HCT116 (cell line): ENCODE data around the gene SERP1. TPM values are rescaled to one million over a fixed set of nuclear protein-coding genes. Genes with fewer than 3 reads are reported as not detected.

ENCODE experiments used
- ATAC-seq: fragments of 200-7000 bp; cut with Tn5 transposase; 2 replicates; pipeline ENCODE4 v1.9.1; 2020; ENCODE audit warnings: mild to moderate bottlenecking, moderate library complexity
- BruUV-seq: library from RNA; stranded (reverse); fragments of 400-500 nt; replicated peaks from 2 replicates; lab custom pipeline; 2021; lab: Mats Ljungman, UMichigan
- CTCF ChIA-PET: fragments of 300-600 bp; sonication (Branson Sonifier 250); formaldehyde crosslinking; loops from one replicate; lab custom pipeline; 2021; ENCODE audit warnings: antibody characterized with exemption; lab: Charles Lee
- POLR2A ChIA-PET: fragments of 300-600, 350-600 bp; sonication (Branson Sonifier 250); formaldehyde crosslinking; loops from one replicate; lab custom pipeline; 2021; ENCODE audit warnings: antibody characterized with exemption; lab: Charles Lee
- RAD21 ChIA-PET, 2 experiments: fragments of 300-600 bp; sonication (Branson Sonifier 250); formaldehyde crosslinking; loops; one replicate each; lab custom pipeline; 2023; ENCODE audit warnings: low total read pairs in 2 of 2; ENCODE audit not compliant: uncharacterized antibody in 2 of 2, unreplicated experiment in 2 of 2, low non-redundant PET in 1 of 2; lab: Charles Lee
- DNase-seq: peaks from one replicate; pipeline ENCODE4 v3.0.0-alpha.2; 2010; ENCODE audit warnings: low read depth, low spot score
- H2AFZ ChIP-seq: fragments of 200-600 bp; shearing (Covaris generic), sonication (generic); 2 replicates; pipeline ENCODE4 v1.6.1; 2017; ENCODE audit warnings: low read depth, mixed run types, mixed read lengths, antibody characterized with exemption, low read length; ENCODE audit not compliant: poor library complexity, severe bottlenecking
- H3K27ac ChIP-seq: 2 replicates; pipeline ENCODE4 v1.5.1; 2012; ENCODE audit warnings: low read depth, low read length
- H3K27me3 ChIP-seq: fragments of 200-600 bp; sonication (generic); 2 replicates; pipeline ENCODE4 v1.6.1; 2016; ENCODE audit warnings: mixed run types, low read length, mixed read lengths; ENCODE audit not compliant: insufficient read depth
- H3K36me3 ChIP-seq, 2 experiments: fragments of 200-500 bp in 1 of 2; fragments of 200-600 bp in 1 of 2; sonication (Bioruptor generic) in 1 of 2; sonication (generic) in 1 of 2; 2 replicates each; pipeline versions ENCODE4 v1.5.1 to v1.6.1; 2014 to 2016; ENCODE audit warnings: low read length in 2 of 2, inconsistent platforms in 1 of 2, mixed read lengths in 1 of 2, mixed run types in 1 of 2; ENCODE audit not compliant: insufficient read depth in 2 of 2, control insufficient read depth in 1 of 2
- H3K4me1 ChIP-seq, 2 experiments: fragments of 200-600 bp in 1 of 2; sonication (generic) in 1 of 2; 2 replicates each; pipeline versions ENCODE4 v1.5.1 to v1.6.1; 2012 to 2017; ENCODE audit warnings: low read length in 2 of 2, inconsistent platforms in 1 of 2, mild to moderate bottlenecking in 1 of 2, mixed read lengths in 1 of 2, mixed run types in 1 of 2, moderate library complexity in 1 of 2; ENCODE audit not compliant: insufficient read depth in 2 of 2, control insufficient read depth in 1 of 2
- H3K4me2 ChIP-seq: fragments of 200-600 bp; sonication (generic); 2 replicates; pipeline ENCODE4 v1.6.1; 2017; ENCODE audit warnings: mixed run types, low read length, mixed read lengths
- H3K4me3 ChIP-seq, 2 experiments: fragments of 200-600 bp in 1 of 2; sonication (generic) in 1 of 2; replicated peaks in 1 of 2; 2 replicates each; pipeline ENCODE4 v1.5.1; 2011 to 2016; ENCODE audit warnings: low read length in 2 of 2, control low read depth in 1 of 2, low read depth in 1 of 2, mild to moderate bottlenecking in 1 of 2, mixed read lengths in 1 of 2, mixed run types in 1 of 2
- H3K79me2 ChIP-seq: fragments of 200-600 bp; sonication (generic); 2 replicates; pipeline ENCODE4 v1.6.1; 2017; ENCODE audit warnings: mild to moderate bottlenecking, mixed run types, low read length, moderate library complexity, mixed read lengths; ENCODE audit not compliant: insufficient read depth
- H3K9ac ChIP-seq: fragments of 200-600 bp; sonication (generic); 2 replicates; pipeline ENCODE4 v1.6.1; 2016; ENCODE audit warnings: low read length, mixed read lengths
- H3K9me2 ChIP-seq: fragments of 200-600 bp; sonication (generic), shearing (Covaris generic); 2 replicates; pipeline ENCODE4 v1.6.1; 2017; ENCODE audit warnings: mixed run types, mild to moderate bottlenecking, moderate library complexity; ENCODE audit not compliant: insufficient read depth
- H3K9me3 ChIP-seq, 2 experiments: fragments of 200-500 bp in 1 of 2; fragments of 200-600 bp in 1 of 2; sonication (Bioruptor generic) in 1 of 2; sonication (generic) in 1 of 2; 2 replicates each; pipeline ENCODE4 v1.6.1; 2014 to 2017; ENCODE audit warnings: low read length in 2 of 2, mixed read lengths in 2 of 2, inconsistent platforms in 1 of 2, low read depth in 1 of 2, mild to moderate bottlenecking in 1 of 2, mixed run types in 1 of 2, moderate library complexity in 1 of 2; ENCODE audit not compliant: control insufficient read depth in 1 of 2, insufficient read depth in 1 of 2
- H4K20me1 ChIP-seq: fragments of 200-600 bp; sonication (generic), shearing (Covaris generic); 2 replicates; pipeline ENCODE4 v1.6.1; 2017; ENCODE audit warnings: mixed run types, mild to moderate bottlenecking, moderate library complexity; ENCODE audit not compliant: insufficient read depth
- ELF1 ChIP-seq: IDR thresholded peaks from 2 replicates; pipeline ENCODE4 v1.6.1; 2012; ENCODE audit warnings: low read depth, borderline replicate concordance
- FOSL1 ChIP-seq: IDR thresholded peaks from 2 replicates; pipeline ENCODE4 v1.6.1; 2012; ENCODE audit warnings: low read depth
- RAD21 ChIP-seq: IDR thresholded peaks from 2 replicates; pipeline ENCODE4 v1.6.1; 2012; ENCODE audit warnings: low read depth, mild to moderate bottlenecking
- ZNF274 ChIP-seq: fragments of 200-500 bp; sonication (Bioruptor generic); IDR thresholded peaks from 2 replicates; pipeline ENCODE4 v1.6.1; 2014; ENCODE audit warnings: mild to moderate bottlenecking, low read depth, low read length, inconsistent platforms
- intact Hi-C: fragments of 100-400 bp; cut with micrococcal nuclease; formaldehyde crosslinking; loops from 2 replicates; pipeline ENCODE4 v1.10.0; 2022
- total RNA-seq: library from RNA; stranded (reverse); gene quantifications from one replicate; pipeline ENCODE4 v1.2.1, GENCODE V29; 2021; ENCODE audit not compliant: unreplicated experiment
- TF ChIP-seq, protein P1 (sequence below), 3 experiments: fragments of 200-600 bp in 1 of 3; sonication (generic) in 1 of 3; IDR thresholded peaks in 2 of 3; conservative IDR thresholded peaks in 1 of 3; 2 replicates each; pipeline ENCODE4 v1.5.1; 2012 to 2017; ENCODE audit warnings: low read depth in 2 of 3, low read length in 2 of 3, antibody characterized with exemption in 1 of 3, borderline replicate concordance in 1 of 3, control low read depth in 1 of 3, mild to moderate bottlenecking in 1 of 3, mixed read lengths in 1 of 3, mixed run types in 1 of 3, moderate library complexity in 1 of 3; ENCODE audit not compliant: insufficient read depth in 1 of 3

SERP1 gene
- total RNA-seq, 1 experiment from 2014 or later: 69.1 TPM

DNA sequence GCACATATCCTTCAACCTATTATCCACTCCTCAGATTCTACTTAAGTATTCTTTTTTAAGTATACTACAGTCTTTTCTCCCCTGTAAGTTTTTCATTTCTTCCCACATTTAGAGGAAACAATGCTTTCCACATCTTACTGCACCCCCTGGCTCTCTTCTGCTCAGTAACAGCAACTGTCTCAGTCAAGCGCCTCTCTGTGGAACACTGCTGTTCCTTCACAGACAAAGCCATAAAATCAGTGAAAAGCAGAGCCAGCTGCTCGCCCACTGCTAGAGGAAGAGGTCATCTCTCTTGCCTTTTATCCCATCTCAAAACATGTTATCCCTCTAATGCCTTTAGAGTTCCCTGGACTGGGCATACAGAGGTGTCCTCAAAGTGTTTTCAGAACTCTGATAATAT lies 24.8 kb downstream of the SERP1 start:
- Histone ChIP-seq H3K4me2 (no peak overlapping the region), H3K27me3 (no peaks in the 10 kb centered on the region), H3K9me3 (no peaks in the 10 kb centered on the region), H3K9me2 (no peaks in the 10 kb centered on the region), H4K20me1 (no peaks in the 10 kb centered on the region), H3K36me3 (no peaks in the 10 kb centered on the region), H3K9ac (no peak overlapping the region), H3K27ac (no peak overlapping the region), H2AFZ (no peak overlapping the region), H3K4me3 (no peak overlapping the region), H3K4me1 (peaks cover 0 to 11% of the 10 kb centered on the region in 2 experiments; a peak in 1 of 4 replicates), H3K79me2 (no peaks in the 10 kb centered on the region)
- no TSS peak for BruUV-seq
- ATAC-seq (peak; percentile 62; the same call in 1 of the 2 replicates), DNase-seq (no peak)
- CTCF ChIA-PET: no interaction called here
- intact Hi-C loops: no loop called here
- RAD21 ChIA-PET: no interaction called here
- peak; percentile 29; the same call in 1 of the 2 replicates for TF ChIP-seq RAD21
- no peak for TF ChIP-seq FOSL1
- TF ChIP-seq, protein P1, sequence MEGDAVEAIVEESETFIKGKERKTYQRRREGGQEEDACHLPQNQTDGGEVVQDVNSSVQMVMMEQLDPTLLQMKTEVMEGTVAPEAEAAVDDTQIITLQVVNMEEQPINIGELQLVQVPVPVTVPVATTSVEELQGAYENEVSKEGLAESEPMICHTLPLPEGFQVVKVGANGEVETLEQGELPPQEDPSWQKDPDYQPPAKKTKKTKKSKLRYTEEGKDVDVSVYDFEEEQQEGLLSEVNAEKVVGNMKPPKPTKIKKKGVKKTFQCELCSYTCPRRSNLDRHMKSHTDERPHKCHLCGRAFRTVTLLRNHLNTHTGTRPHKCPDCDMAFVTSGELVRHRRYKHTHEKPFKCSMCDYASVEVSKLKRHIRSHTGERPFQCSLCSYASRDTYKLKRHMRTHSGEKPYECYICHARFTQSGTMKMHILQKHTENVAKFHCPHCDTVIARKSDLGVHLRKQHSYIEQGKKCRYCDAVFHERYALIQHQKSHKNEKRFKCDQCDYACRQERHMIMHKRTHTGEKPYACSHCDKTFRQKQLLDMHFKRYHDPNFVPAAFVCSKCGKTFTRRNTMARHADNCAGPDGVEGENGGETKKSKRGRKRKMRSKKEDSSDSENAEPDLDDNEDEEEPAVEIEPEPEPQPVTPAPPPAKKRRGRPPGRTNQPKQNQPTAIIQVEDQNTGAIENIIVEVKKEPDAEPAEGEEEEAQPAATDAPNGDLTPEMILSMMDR (IDR thresholded peaks at IDR 0.05 in 2 of 3, conservative IDR thresholded peaks at IDR 0.05 in 1 of 3; ENCODE audit: borderline replicate concordance in 1 of 3, insufficient read depth in 1 of 3, low read depth in 2 of 3, low read length in 2 of 3): peak in 1 of 3 experiments; percentile 36; a peak in 1 of 6 replicates
- POLR2A ChIA-PET: no interaction called here

DNA sequence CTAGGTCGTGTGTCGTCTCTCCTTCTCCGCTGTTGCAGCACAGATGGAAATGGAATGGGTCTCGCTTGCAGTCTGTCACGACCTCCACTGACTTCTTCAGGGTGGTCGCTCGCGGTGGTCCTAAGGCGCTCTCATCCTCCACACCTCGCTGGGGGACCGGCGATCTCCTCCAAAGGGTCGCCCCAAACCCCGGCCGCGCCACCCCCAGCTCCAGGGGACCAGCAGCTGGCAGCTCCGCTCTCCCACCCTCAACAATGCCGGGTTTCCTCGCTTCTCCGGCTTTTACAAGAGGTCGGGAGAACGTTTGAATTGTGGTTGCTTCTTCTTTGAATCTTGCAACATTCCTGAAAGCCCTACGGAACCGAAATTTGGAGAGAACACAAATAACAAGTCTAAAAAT lies 25.9 kb downstream of the SERP1 start:
- H2AFZ ChIP-seq: no peak overlapping the region
- H3K4me3 ChIP-seq: no peak overlapping the region
- RAD21 ChIA-PET: no interaction called here
- no peak overlapping the region for H3K27ac ChIP-seq
- no peaks in the 10 kb centered on the region for H4K20me1 ChIP-seq
- POLR2A ChIA-PET: no interaction called here
- TF ChIP-seq ELF1 (no peak), ZNF274 (no peak)
- DNase-seq: no peak
- no peaks in the 10 kb centered on the region for H3K9me2 ChIP-seq
- CTCF ChIA-PET: no interaction called here
- BruUV-seq: no TSS peak
- no peak for ATAC-seq
- peaks cover 0 to 13% of the 10 kb centered on the region in 2 experiments; a peak in 1 of 4 replicates for H3K4me1 ChIP-seq
- intact Hi-C loops: no loop called here
- no peaks in the 10 kb centered on the region for H3K27me3 ChIP-seq
- H3K9me3 ChIP-seq: no peaks in the 10 kb centered on the region
- H3K4me2 ChIP-seq: no peak overlapping the region
- H3K9ac ChIP-seq: no peak overlapping the region
- no peaks in the 10 kb centered on the region for H3K36me3 ChIP-seq
- H3K79me2 ChIP-seq: no peaks in the 10 kb centered on the region
